ENCODE results near the gene THAP4.

The THAP4 gene

GRCh38 chr2:241637018-241637794, at the start of gene THAP4, which contains the start of gene ATG4B:
THAP4 (minus strand) TSS chr2:241637158; CDS start chr2:241637017, 141 bp downstream.
ATG4B (plus strand) TSS chr2:241637693; CDS start chr2:241637715, 22 bp downstream.
- DNase-seq: peak; percentile 22

- no peak for DNase-seq
These were observed 49.3 kb upstream of the THAP4 start for GRCh38 chr2:241686324-241686649.

- no peak for DNase-seq
These were observed 44.1 kb upstream of the THAP4 start for GRCh38 chr2:241680827-241681599.

GRCh38 chr2:241680044-241680443, 43.1 kb upstream of the THAP4 start:
- no peak for DNase-seq

GRCh38 chr2:241678784-241679540, 42.0 kb upstream of the THAP4 start:
- DNase-seq: no peak

- DNase-seq: no peak
These were observed 41.3 kb upstream of the THAP4 start for GRCh38 chr2:241678307-241678706.

- no peak for DNase-seq
These were observed 40.4 kb upstream of the THAP4 start for GRCh38 chr2:241677392-241677791.

GRCh38 chr2:241676665-241677064, 39.7 kb upstream of the THAP4 start:
- no peak for DNase-seq

- DNase-seq: no peak
These were observed 38.9 kb upstream of the THAP4 start for GRCh38 chr2:241675885-241676284.

- DNase-seq: no peak
These were observed 37.1 kb upstream of the THAP4 start for GRCh38 chr2:241673797-241674725.

- DNase-seq: no peak
These were observed 36.3 kb upstream of the THAP4 start for GRCh38 chr2:241673189-241673663.

- DNase-seq: no peak
These were observed 35.6 kb upstream of the THAP4 start for GRCh38 chr2:241672243-241673188.

GRCh38 chr2:241671457-241672240, 34.7 kb upstream of the THAP4 start:
- no peak for DNase-seq

GRCh38 chr2:241670333-241671110, 33.6 kb upstream of the THAP4 start:
- DNase-seq: no peak

- no peak for DNase-seq
These were observed 31.9 kb upstream of the THAP4 start for GRCh38 chr2:241668839-241669238.

GRCh38 chr2:241668354-241668753, 31.4 kb upstream of the THAP4 start:
- no peak for DNase-seq

- DNase-seq: no peak
These were observed 29.9 kb upstream of the THAP4 start for GRCh38 chr2:241666627-241667400.

- no peak for DNase-seq
These were observed 28.9 kb upstream of the THAP4 start for GRCh38 chr2:241665731-241666440.
